Parathyroid adenoma (tissue), 2 donors: Measurements from ENCODE around the gene SPATA2.
"Not testable (repeated sequence)": the region's sequence is repeated elsewhere in the genome, so short reads cannot be mapped to it uniquely, and the experiment has no call there.

Experiments used
- H2AFZ ChIP-seq: fragments of 300-600 bp; sonication (generic); one replicate; pipeline ENCODE4 v1.7.0; 2017; ENCODE audit warnings: antibody characterized with exemption, mild to moderate bottlenecking
- H3K27ac ChIP-seq: fragments of 300-600 bp; sonication (generic); one replicate; pipeline ENCODE4 v1.7.0; 2017
- H3K27me3 ChIP-seq: fragments of 300-600 bp; sonication (generic); one replicate; pipeline ENCODE4 v1.7.0; 2017; ENCODE audit warnings: low read length; ENCODE audit not compliant: control insufficient read depth, insufficient read depth
- H3K36me3 ChIP-seq: fragments of 300-600 bp; sonication (generic); one replicate; pipeline ENCODE4 v1.7.0; 2017; ENCODE audit warnings: low read length; ENCODE audit not compliant: control insufficient read depth, insufficient read depth
- H3K4me1 ChIP-seq: fragments of 300-600 bp; sonication (generic); one replicate; pipeline ENCODE4 v1.7.0; 2017; ENCODE audit warnings: control low read depth
- H3K4me2 ChIP-seq: fragments of 300-600 bp; sonication (generic); one replicate; pipeline ENCODE4 v1.7.0; 2017; ENCODE audit warnings: low read length
- H3K4me3 ChIP-seq: fragments of 300-600 bp; sonication (generic); one replicate; pipeline ENCODE4 v1.7.0; 2017; ENCODE audit warnings: low read depth, low read length
- H3K79me2 ChIP-seq: fragments of 300-600 bp; sonication (generic); one replicate; pipeline ENCODE4 v1.7.0; 2017; ENCODE audit warnings: control low read depth
- H3K9ac ChIP-seq: fragments of 300-600 bp; sonication (generic); one replicate; pipeline ENCODE4 v1.7.0; 2017; ENCODE audit warnings: mild to moderate bottlenecking
- H3K9me3 ChIP-seq: fragments of 300-600 bp; sonication (generic); one replicate; pipeline ENCODE4 v1.7.0; 2017; ENCODE audit warnings: low read length; ENCODE audit not compliant: control insufficient read depth
- CTCF ChIP-seq: fragments of 300-600 bp; sonication (generic); IDR thresholded peaks from one replicate; pipeline ENCODE4 v1.7.0; 2017; ENCODE audit warnings: antibody characterized with exemption, mild to moderate bottlenecking
- donor health status: primary hyperparathyroidism.

The SPATA2 gene

DNA sequence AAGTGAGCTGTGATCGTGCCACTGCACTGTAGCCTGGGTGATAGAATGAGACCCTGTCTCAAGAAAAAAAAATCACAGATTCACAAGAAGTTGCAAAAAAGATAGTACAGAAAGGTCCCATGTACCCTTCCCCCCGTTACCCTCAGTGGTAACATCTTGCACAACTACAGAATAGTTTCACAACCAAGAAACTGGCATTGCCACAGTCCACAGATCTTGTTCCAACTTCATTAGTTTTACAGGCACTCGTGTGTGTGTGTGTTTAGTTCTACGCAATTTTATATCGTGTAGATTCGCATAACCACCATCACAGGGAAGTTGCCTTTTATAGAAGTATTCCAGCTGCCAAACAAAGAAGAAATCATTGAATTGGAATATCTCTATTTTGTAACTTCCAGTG is 19.1 kb downstream of the SPATA2 start:
- Histone ChIP-seq H3K4me3 (no peak overlapping the region), H3K9ac (no peak overlapping the region), H3K27me3 (no peaks in the 10 kb centered on the region), H3K36me3 (no peaks in the 10 kb centered on the region), H3K27ac (no peak overlapping the region), H3K4me2 (no peak overlapping the region), H3K4me1 (no peaks in the 10 kb centered on the region), H3K9me3 (no peaks in the 10 kb centered on the region), H3K79me2 (peaks cover 9% of the 10 kb centered on the region), H2AFZ (no peak overlapping the region)
- TF ChIP-seq CTCF: no peak

DNA sequence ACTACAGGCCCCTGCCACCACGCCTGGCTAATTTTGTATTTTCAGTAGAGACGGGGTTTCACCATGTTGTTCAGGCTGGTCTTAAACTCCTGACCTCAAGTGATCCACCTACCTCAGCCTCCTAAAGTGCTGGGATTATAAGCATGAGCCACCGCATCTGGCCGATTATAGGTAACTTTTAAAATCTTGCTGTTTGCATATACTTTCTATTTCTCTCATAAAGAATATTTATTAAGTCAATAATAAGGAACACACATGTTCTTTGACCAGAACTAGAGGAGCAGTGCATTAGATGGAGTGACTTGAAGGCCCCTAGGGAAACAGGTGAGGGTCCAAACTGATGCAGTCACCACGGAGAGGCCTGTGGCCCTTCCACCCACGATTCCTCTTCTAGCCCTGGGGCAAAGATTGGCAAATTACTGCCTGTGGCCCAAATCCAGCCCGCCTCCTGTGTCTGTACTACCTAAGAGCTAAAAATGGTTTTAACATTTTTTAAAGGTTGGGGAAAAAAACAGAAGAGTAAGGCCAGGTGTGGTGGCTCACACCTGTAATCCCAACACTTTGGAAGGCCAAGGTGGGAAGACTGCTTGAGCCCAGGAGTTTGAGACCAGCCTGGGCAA is 19.7 kb downstream of the SPATA2 start:
- H3K4me2 ChIP-seq, H3K36me3 ChIP-seq, H3K9me3 ChIP-seq, H3K9ac ChIP-seq, H3K79me2 ChIP-seq, H3K4me3 ChIP-seq, H3K27ac ChIP-seq, H3K4me1 ChIP-seq, H3K27me3 ChIP-seq, H2AFZ ChIP-seq: not testable (repeated sequence)

DNA sequence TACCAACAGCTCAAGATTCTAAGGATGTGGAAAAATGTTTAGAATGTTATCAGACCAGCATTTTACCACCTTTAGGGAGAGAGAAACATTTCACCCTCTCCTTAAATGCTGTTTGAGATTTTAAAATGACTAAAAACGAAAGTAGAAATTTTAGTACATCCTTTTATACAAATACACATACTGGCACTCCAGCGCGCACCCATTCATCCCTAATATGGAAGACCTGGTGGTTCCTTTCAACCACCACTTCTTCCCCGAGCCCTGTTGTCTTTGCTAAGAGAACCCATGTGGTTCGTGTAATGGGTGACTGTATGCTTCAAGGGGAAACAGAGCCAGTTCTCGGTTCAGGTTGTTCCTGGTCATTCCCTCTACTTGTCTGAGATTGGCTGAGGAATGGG is 21.3 kb downstream of the SPATA2 start:
- TF ChIP-seq CTCF: no peak
- Histone ChIP-seq H3K79me2 (peaks cover 9% of the 10 kb centered on the region), H3K27me3 (no peaks in the 10 kb centered on the region), H3K9ac (no peak overlapping the region), H3K36me3 (no peaks in the 10 kb centered on the region), H3K4me1 (no peaks in the 10 kb centered on the region), H2AFZ (no peak overlapping the region), H3K4me3 (no peak overlapping the region), H3K27ac (no peak overlapping the region), H3K4me2 (no peak overlapping the region), H3K9me3 (no peaks in the 10 kb centered on the region)

DNA sequence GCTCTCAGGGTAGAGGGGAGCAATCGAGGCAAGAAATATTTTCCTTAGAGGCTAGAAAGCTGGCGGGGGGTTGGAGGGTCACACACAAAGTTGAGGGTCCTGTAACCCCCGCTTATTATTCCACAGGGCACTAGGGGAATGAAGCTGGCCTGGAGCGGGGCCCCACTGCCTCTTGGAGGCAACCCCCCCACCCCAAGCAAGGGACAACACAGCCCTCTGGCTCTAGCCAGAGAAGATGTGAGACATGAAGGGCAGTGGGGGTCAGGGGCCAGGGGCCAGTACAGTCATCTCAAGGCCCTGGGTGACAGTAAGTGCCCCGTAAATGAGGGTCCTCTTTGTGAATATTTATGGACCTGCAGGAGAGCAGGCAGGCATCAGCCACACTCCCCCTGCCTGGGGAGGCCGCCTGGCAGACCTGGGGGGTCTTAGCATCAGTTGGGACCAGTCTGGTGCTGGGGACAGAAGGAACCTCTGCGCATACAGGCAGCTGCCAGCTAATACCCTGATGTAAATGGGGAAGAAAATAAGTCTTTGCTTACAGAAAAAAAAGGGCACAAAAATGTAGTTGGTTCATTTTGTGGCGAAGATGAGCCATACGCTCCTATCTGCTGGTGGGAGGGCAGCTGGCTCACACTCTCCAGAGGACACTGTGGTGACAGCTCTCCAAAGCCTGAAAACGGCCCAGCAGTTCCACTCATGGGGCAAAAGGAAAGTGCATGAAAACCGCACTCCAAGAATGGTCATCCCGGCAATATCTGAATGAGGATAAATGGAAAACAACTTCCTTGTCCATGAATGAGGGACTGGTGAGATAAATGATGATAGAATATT is 21.9 kb downstream of the SPATA2 start:
- Histone ChIP-seq H3K4me1 (no peaks in the 10 kb centered on the region), H3K27me3 (no peaks in the 10 kb centered on the region), H3K27ac (no peak overlapping the region), H2AFZ (no peak overlapping the region), H3K4me2 (no peak overlapping the region), H3K4me3 (no peak overlapping the region), H3K36me3 (no peaks in the 10 kb centered on the region), H3K9ac (no peak overlapping the region), H3K9me3 (no peaks in the 10 kb centered on the region), H3K79me2 (peaks cover 9% of the 10 kb centered on the region)
- no peak for TF ChIP-seq CTCF

GRCh38 chr20:49892817-49893216 is 22.5 kb downstream of the SPATA2 start:
- Histone ChIP-seq H3K27ac (no peak overlapping the region), H3K4me1 (no peaks in the 10 kb centered on the region), H3K4me3 (no peak overlapping the region), H3K9me3 (no peaks in the 10 kb centered on the region), H3K27me3 (no peaks in the 10 kb centered on the region), H3K4me2 (no peak overlapping the region), H3K36me3 (no peaks in the 10 kb centered on the region), H3K9ac (no peak overlapping the region), H2AFZ (no peak overlapping the region), H3K79me2 (peaks cover 8% of the 10 kb centered on the region)
- TF ChIP-seq CTCF: no peak
